Lung microvascular endothelial cell (primary cell): ENCODE measurements around the gene NOMO2. TPM values are rescaled to one million over a fixed set of nuclear protein-coding genes. Genes with fewer than 3 reads are reported as not detected.
"Not testable (repeated sequence)": the region's sequence is repeated elsewhere in the genome, so short reads cannot be mapped to it uniquely, and the experiment has no call there.

Experiments used
- DNase-seq, 2 donors: peaks; one replicate each; pipeline versions ENCODE4 v3.0.0 to v3.0.0-alpha.2; 2010; ENCODE audit warnings: low read depth in 2 of 2
- total RNA-seq: library from RNA; depleted of rRNA; stranded (reverse); fragments of >200 nt; gene quantifications from 2 replicates; pipeline ENCODE4 v1.2.1, GENCODE V29; 2014

Gene NOMO2
- total RNA-seq, 1 donor from 2014 or later, result 145 TPM

- not testable (repeated sequence) for DNase-seq
These were observed 40.3 kb downstream of the NOMO2 start for GRCh38 chr16:18521445-18522181.

GRCh38 chr16:18518536-18519283 lies 43.2 kb downstream of the NOMO2 start:
- not testable (repeated sequence) for DNase-seq

- DNase-seq, result not testable (repeated sequence)
These were observed 63.5 kb downstream of the NOMO2 start for GRCh38 chr16:18498430-18498829.

GRCh38 chr16:18497032-18497431 lies 64.9 kb downstream of the NOMO2 start:
- DNase-seq, result not testable (repeated sequence)

- DNase-seq, result not testable (repeated sequence)
These were observed 69.6 kb downstream of the NOMO2 start for GRCh38 chr16:18492118-18492897.

GRCh38 chr16:18436025-18436424 lies 125.9 kb downstream of the NOMO2 start:
- not testable (repeated sequence) for DNase-seq

GRCh38 chr16:18415827-18416226 lies 146.1 kb downstream of the NOMO2 start:
- DNase-seq, result not testable (repeated sequence)

- not testable (repeated sequence) for DNase-seq
These were observed 152.2 kb downstream of the NOMO2 start for GRCh38 chr16:18409532-18410293.

- DNase-seq, result not testable (repeated sequence)
These were observed 159.8 kb downstream of the NOMO2 start for GRCh38 chr16:18401851-18402657.

GRCh38 chr16:18401159-18401558 lies 160.7 kb downstream of the NOMO2 start:
- DNase-seq, result not testable (repeated sequence)

- not testable (repeated sequence) for DNase-seq
These were observed 167.5 kb downstream of the NOMO2 start for GRCh38 chr16:18394363-18394762.

GRCh38 chr16:18387767-18388166 lies 174.1 kb downstream of the NOMO2 start:
- DNase-seq, result not testable (repeated sequence)

GRCh38 chr16:18386517-18386916 lies 175.4 kb downstream of the NOMO2 start:
- not testable (repeated sequence) for DNase-seq

- DNase-seq, result not testable (repeated sequence)
These were observed 176.6 kb downstream of the NOMO2 start for GRCh38 chr16:18385285-18385684.

GRCh38 chr16:18384869-18385268 lies 177.0 kb downstream of the NOMO2 start:
- DNase-seq, result not testable (repeated sequence)

GRCh38 chr16:18384098-18384636 lies 177.7 kb downstream of the NOMO2 start:
- DNase-seq, result not testable (repeated sequence)

- DNase-seq, result not testable (repeated sequence)
These were observed 179.2 kb downstream of the NOMO2 start for GRCh38 chr16:18382696-18383095.
